NCI-H510A treated with DMSO at 0.1 percent for 48 hours (cell line): ENCODE measurements around the gene ST3GAL3.

ENCODE experiments used
- DNase-seq: peaks from one replicate; lab custom pipeline; 2025; lab: John Stamatoyannopoulos, UW

The ST3GAL3 gene, protein sequence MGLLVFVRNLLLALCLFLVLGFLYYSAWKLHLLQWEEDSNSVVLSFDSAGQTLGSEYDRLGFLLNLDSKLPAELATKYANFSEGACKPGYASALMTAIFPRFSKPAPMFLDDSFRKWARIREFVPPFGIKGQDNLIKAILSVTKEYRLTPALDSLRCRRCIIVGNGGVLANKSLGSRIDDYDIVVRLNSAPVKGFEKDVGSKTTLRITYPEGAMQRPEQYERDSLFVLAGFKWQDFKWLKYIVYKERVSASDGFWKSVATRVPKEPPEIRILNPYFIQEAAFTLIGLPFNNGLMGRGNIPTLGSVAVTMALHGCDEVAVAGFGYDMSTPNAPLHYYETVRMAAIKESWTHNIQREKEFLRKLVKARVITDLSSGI

DNA sequence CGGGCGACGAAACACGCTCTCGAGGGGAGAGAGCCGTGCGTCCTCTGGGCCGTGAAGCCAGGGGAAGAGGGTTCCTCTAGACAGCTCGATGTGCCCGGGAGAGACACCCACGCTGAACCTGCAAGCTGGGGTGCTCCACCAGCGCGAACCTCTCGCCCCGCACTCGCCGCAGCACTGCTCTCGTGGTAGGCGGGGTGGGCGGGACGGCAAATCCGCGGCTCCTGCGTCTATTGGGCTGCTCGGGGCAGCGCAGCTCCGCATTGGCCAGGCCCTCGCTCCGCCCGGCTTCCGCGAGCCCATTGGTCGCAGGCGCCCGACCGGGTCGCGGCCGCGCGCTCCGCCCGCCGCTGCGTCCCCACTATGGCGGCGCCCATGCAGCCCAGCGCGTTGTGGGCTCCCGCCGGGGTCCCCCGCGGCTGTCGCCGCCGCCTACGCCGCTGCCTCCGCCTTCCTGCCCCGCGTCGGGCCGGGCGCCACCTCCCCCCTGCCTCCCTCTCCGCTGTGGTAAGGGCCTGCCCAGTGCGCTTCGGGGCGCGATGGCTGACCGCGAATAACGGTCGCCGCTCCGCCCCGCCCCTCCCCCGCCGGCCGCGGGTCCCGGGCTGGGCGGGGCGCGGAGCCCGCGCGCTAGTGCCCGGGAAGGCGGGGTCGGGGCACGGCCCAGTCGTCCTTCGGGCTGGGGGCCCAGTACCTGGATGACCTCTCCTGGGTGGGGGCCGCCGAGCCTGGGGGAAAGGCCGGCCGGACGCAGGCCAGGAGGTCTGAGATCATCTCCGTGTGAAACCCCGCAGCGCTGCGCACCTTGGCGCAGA is at the start of gene ST3GAL3:
ST3GAL3 (plus strand) TSS at position 347 of the 812 bp plus-strand sequence. CDS start 28,727 bp downstream, outside the sequence.
- DNase-seq: peak; percentile 100

DNA sequence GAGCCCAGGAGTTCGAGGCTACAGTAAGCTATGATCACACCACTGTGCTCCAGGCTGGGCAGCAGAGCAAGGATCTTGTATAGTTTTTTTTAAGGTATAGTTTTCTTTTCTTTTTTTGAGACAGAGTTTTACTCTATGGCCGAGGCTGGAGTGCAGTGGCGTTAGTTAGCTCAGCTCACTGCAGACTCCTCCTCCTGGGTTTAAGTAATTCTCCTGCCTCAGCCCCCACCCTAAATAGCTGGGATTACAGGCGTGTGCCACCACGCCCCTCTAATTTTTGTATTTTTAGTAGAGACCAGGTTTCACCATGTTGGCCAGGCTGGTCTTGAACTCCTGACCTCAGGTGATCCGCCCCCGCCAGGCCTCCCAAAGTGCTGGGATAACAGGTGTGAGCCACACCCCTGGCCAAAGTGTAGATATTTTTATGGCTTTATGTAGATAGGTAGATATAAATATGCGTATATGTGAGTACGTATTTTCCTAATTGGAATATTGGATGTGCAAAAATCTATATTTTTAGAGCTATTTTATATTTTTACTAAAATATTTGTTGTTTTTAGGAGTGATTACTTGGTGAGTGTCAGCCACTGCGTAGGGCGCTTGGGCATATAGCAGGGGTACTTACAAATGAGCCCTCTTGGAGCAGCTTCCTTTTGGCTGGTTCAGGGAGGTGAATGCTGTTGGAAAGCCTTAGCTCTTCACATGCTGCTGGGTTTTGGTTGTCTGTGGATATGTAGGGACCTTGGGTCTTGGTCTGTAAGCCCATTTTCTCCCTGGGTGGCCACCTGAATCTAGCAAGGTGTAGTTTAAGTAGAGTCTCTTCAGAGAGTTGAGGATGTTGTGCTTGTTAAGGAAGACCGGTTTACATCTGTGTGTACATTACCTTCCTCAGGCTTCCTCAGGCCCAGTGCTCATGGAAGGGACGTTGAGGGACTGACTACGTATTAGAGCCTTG is 47.8 kb upstream of the ST3GAL3 start:
- DNase-seq: no peak

DNA sequence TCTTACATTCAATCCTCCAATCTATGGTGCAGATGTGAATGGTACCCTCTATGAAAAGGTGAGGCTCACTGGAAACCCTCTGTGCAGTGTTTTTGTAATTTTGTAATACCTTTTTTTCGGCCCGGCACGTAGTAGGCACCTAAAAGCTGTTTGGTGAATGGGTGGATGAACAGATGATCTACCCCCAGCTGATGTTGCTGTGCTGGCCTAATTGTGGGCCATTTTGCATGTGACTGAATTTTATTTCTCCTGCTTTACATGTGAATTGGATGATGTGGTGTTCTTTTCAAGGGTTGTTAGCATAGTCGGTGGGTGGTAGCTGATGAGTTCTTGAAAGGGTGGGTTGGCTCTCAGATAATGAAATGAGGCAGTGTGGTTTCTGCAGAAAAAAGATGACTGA is 47.0 kb upstream of the ST3GAL3 start:
- DNase-seq: no peak

DNA sequence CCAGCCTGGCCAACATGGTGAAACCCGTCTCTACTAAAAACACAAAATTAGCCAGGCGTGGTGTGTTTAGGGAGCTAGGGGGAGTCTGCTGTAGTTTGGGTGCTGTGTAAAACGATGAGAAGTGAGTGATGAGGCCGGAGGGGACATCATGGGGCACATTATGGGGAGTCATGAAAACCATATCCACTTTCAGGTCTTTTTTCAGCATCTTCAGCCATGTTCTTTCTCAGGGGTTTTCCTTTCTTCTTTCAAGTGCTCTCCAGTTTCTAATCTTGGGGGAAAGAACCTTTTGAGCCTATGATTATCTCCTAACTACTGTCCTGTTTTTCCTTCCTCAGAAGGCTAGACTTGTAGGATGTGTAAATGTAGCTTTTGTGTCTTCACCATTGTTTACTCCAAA is 43.0 kb upstream of the ST3GAL3 start:
- no peak for DNase-seq

DNA sequence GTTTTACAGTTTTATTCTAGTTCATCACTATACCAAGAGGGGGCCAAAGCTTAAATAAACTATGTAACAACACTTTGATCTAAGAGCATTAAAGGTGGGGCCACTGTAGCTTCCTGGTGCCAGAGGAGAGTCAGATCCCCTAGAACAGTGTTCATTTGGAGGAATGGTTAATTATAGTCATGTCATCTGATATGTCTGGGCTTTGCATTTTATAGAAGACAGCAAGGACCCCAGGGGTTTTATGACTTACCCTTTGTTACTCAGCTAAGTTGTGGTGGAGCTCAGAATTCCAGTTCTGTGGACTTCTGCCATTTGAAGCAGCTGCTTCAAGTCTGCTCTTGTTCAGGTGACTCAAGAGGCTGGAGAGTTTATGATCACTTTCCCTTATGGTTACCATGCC is 40.7 kb upstream of the ST3GAL3 start:
- no peak for DNase-seq

DNA sequence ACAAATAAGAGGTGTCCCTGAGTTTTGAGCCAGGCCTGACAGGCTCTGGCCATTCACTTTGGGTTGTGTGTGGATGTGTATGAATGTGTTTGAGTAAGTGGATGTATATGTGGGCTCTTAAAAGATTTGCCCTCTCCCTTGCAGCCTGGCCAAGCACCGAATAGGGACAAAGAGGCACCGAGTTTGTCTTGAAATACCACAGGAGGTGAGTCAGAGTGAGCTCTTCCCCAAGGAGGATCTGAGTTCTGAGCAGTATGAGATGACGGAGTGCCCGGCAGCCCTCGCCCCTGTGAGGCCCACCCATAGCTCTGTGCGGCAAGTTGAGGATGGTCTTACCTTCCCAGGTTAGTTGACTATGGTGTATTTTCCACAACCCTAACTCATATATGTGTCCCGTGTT is 38.4 kb upstream of the ST3GAL3 start:
- DNase-seq: no peak

DNA sequence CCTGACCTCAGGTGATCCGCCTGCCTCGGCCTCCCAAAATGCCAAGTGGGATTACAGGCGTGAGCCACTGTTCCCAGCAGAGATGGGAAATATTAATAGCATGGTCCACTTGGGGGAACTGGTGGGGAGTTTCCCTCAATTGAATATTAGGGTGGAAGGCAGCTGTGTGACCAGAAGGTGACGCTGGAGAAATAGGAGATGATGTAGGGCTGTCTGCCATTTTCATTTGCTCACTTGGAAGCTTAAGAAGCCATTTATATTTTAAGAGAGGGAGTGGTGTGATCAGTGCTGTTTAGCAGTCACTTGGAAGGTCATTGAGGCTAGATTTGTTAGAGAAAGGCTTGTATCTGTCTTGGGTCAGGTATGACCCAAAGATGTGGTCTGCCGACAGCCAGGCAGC is 37.5 kb upstream of the ST3GAL3 start:
- no peak for DNase-seq

DNA sequence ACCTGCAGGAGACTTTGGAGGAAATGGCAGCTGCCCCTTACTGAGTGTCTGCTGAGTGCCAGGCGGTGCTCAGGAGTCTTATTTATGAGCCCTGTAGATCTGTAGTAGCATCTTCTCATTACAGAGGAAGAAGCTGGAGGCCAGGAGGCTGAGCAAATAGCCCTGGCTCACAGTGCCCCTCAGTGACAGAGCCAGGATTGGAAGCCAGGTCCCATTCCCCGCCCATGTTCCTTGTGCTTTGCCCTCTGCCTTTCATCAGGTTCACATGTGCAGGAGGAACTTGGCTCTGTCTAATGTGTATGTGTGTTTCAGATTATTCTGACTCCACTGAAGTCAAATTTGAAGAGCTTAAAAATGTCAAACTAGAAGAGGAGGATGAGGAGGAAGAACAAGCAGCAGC is 36.1 kb upstream of the ST3GAL3 start:
- no peak for DNase-seq

DNA sequence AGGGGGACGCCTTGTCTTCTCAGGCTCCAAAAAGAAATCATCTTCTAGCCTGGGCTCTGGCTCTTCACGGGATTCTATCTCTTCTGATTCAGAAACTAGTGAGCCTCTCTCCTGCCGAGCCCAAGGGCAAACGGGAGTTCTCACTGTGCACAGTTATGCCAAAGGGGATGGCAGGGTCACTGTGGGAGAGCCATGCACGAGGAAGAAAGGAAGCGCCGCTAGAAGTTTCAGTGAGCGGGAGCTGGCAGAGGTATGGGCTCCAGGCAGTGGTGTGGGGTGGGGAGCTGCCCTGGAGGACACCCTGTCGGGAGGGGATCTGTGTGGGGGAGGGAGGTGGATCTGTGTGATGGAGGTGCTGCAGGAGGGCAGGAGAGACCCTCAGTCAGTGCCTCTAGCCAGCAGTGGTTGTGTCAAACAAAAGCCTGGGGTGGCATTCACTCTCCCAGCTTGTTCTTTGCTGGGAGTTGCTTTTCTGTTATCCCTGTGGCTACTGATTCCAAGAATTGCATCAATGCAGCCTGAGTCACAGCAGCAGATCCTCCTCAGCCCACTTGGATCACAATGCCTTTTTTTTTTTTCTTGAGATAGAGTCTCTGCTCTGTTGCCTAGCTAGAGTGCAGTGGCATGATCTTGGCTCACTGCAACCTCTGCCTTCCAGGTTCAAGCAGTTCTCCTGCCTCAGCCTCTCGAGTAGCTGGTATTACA is 35.6 kb upstream of the ST3GAL3 start:
- DNase-seq: no peak

DNA sequence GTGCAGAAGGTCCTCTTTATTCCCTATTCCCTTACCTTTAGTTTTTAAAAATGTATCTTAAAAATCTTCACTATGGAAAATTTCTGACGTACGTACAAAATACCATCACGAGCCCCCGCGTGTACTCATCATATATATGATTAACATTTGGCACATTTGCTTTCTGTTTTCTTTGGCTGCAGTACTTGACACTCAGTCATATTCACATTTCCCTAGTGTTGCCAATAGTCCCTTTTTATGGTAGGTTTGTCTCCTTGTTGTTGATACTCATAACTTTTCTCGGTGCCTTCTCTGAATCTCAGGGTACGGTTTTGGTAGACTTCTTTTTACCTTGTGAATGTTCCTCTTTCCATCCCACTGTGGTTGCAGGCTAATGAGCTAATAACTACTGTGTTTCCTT is 34.1 kb upstream of the ST3GAL3 start:
- no peak for DNase-seq

DNA sequence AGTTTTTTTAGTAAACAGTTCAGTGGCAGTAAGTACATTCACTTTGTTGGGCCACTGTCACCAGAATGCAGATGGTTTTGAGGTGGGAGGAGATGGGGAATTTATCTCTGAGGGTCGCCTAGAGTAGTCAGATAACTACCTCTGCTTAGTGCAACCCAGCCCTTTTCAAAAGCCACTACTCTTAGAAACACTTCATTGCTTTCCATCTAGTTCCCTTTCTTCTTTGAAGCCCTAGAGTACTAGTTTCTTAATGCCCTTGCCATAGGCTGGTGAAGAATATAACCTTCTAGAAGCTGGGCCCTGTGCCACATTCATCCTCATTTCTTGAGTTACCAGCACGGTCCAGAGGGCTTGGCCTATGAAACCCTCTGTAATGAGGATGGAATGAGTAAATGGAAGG is 28.4 kb upstream of the ST3GAL3 start:
- DNase-seq: no peak

DNA sequence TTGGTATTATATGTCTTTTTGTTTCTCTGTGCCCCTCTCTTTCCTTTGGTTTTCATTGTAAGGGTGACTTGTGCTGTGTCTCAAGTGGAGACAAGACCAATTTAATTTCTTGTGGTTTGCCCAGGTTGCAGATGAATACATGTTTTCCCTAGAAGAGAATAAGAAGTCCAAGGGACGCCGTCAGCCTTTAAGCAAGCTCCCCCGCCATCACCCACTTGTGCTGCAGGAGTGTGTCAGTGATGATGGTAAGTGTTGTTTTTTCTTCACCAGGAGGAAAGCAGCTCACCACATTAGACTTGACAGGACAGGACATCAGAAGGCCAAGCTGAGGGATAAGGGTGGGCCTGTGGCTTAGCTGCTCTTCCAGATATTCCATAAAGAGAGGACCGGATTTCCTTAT is 23.8 kb upstream of the ST3GAL3 start:
- no peak for DNase-seq

DNA sequence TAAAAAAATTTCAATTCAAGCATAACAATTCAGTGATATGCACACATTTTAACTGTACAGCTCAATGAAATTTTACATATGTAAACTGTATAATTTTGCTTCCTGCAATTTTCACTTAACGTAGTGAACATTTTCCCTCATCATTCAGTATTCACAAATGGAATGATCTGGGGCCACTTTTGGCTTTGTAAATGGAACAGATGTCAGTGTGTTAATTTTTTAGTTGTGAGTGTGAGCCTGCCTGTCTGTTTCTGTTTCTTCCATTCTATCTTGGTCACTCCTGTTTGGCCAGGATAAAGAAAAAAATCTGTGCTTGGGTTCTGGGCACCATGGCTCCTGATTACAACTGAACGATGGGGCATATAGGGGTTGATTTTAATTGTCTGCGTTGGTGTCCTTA is 20.5 kb upstream of the ST3GAL3 start:
- no peak for DNase-seq

DNA sequence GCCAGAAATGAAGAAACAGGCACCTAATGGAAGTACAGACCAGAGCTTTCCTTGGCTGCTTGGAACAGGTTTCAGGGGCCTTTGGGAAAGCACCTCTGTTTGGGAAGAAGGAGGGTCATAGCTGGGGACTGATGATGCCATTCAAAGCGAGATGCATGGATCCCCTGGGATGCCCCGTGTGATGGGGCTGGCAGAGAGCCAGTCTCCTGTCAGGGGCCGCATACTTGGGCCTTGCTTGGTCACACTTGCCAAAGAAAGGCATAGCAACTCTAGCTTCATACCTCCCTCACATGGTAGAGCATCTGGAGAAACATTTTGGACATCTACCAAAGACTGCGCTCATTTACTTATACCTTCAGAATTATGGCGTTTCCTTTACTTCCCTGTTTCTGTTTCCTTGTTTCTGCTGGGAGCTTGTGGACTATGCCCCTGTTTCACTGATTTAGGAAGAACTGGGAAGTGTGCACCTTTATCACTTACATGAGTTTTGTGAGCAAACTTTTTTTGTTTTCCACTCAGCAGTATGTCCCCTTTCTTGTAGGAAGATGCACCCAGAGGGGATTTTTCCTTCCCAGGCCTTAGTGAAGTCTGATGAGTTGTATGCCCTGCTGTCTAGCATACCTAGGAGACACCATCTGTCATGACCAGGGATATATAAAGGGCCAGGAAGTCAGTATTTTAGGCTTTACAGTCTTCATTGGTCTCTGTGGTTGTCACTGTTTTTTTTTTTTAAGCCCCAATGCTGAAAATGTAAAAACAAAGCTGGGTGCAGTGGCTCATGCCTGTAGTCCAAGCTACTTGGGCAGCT is 19.8 kb upstream of the ST3GAL3 start:
- no peak for DNase-seq

DNA sequence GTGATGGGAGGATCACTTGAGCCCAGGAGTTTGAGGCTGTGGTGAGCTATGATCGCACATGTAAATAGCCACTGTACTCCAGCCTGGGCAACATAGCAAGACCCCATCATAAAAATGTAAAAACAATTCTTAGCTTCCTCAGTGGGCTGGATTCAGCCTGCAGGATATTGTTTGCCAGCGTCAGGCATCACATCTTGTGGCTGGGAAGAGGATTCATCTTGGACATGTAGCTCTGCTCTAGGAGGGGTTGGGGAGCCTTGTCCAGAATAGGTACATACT is 19.3 kb upstream of the ST3GAL3 start:
- no peak for DNase-seq

DNA sequence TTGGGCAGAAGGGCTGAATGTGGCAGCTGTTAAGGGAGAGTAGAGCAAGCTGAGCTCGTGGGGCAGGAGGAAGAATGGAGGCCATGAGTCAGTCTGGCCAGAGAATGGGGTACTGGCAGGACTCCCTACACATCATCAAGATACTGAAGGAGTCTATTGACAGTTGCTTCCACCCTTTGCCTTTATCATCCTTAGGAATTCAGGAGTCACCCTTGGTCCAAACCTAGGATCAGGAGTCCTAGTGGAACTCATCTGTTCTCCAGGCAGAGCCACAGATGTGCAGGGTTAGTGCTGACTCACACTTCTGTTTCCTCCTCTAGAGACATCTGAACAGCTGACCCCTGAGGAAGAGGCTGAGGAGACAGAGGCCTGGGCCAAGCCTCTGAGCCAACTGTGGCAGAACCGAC is 18.7 kb upstream of the ST3GAL3 start:
- no peak for DNase-seq

DNA sequence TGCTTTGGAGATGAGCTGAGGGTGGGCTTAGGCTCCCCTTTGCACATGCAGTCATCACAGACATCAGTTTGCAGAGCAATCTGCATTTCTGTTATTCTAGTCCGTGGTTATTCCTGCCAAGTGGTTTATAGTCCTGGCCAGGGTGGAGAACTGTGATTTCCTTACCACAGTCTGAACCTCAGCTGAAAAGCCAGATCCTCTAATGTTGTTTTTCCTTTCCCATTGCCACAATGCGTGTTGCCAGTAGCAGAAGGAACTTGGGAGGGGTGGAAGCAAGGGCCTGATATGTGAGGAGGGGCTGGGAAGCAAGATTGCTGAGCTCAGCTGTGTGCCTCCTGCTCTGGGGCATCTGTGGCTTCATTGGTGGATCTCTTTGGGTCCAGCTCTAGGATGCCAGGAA is 18.0 kb upstream of the ST3GAL3 start:
- DNase-seq: no peak

DNA sequence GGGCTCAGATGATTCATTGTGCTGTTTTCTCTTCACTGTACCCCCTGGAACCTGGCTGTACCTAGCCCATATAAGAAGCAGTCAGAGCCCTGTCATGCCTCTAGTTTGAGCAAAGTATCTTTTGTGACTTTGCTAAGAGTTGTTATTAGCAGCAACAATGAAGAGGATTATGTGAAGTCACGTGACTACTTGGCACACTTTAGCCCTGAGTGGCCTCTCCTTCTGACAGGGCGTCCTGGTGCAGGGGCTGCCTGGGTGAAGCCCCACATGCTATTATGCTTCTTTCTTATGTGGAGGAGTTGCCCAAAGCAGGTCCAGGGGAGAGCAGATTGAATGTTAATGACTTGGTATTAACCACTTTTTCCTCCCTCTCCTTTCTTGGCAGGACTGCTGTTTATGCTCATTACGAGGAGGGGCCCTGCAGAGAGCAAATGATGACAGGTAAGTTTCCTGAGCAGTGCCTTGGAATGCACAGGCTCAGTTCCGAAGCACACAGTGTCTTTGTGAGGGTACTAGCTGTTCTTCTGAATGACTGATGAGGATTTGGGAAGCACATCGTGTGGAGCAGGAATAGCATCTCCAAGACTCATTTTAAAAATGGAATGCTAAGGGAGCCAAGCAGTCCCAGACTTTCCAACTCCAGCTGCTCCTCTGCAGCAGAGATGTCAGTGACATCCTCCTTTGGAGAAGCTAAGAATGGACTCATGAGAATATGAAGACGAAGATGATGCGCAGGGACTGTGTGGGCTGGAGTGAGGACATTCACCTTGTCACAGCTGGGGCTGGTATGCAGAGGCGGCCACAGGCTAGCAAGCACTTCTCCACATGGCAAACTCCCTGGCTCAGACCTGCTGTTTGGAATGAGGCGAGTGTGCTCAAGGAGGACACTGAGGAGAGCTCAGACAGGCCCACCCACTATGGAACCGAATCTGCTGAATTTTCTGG is 15.2 kb upstream of the ST3GAL3 start:
- DNase-seq: no peak

DNA sequence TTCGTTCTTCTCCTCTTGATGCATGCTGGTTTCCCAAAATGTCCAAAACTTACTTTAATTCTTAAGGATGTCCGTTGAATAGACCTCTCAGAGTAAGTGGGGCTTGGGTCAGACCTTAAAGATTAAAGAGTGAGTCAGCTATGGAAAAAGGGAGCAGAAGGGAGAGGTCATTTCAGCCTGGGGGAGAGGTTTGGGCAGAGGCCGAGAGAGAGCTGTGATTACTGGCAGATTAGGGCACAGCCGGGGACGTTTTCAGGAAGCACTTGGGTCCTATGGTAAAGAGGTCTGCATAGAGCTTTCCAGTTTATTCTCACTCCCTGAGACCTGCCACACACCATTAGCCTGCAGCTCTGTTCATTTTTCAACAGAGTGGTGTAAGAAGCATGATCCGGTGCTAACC is 14.0 kb upstream of the ST3GAL3 start:
- DNase-seq: no peak

DNA sequence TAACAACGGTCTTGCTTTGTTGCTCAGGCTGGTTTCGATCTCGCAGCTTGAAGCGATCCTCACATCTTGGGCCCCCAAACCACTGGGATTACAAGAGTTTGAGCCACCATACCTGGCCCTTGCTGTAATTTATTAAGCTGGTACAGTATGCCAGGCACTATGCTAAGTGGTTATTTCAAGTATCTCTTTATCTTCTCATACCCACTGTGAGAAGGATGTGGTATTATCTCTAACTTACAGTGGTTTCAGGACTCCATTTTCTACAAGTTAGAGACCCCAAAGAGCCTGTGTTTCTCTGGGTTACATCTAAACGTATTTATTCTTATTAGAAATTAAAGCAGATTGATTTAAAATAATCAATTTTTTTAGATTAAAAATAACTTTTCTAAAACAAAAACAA is 8.1 kb upstream of the ST3GAL3 start:
- DNase-seq: no peak
